Middle frontal gyrus (tissue), 1 donor: ENCODE results near the gene ZNF280B.
"Not testable (repeated sequence)": the region's sequence is repeated elsewhere in the genome, so short reads cannot be mapped to it uniquely, and the experiment has no call there.

Experiments used
- DNase-seq: peaks from one replicate; pipeline ENCODE4 v3.0.0-alpha.2; 2015; ENCODE audit warnings: low spot score; ENCODE audit errors: extremely low spot score

ZNF280B gene

GRCh38 chr22:22464541-22465054 lies 43.9 kb downstream of the ZNF280B start:
- DNase-seq, result no peak

GRCh38 chr22:22463855-22464540 lies 44.5 kb downstream of the ZNF280B start:
- DNase-seq, result peak; percentile 60

GRCh38 chr22:22462813-22463567 lies 45.6 kb downstream of the ZNF280B start:
- DNase-seq, result no peak

GRCh38 chr22:22461583-22461982 lies 47.0 kb downstream of the ZNF280B start:
- DNase-seq, result no peak

- no peak for DNase-seq
Measured at GRCh38 chr22:22461111-22461510, 47.4 kb downstream of the ZNF280B start.

GRCh38 chr22:22460635-22461034 lies 47.9 kb downstream of the ZNF280B start:
- DNase-seq, result no peak

- DNase-seq, result no peak
Measured at GRCh38 chr22:22460060-22460459, 48.5 kb downstream of the ZNF280B start.

GRCh38 chr22:22458896-22459588 lies 49.5 kb downstream of the ZNF280B start:
- no peak for DNase-seq

GRCh38 chr22:22458387-22458786 lies 50.2 kb downstream of the ZNF280B start:
- DNase-seq, result no peak

- DNase-seq, result no peak
Measured at GRCh38 chr22:22454997-22455396, 53.5 kb downstream of the ZNF280B start.

GRCh38 chr22:22452996-22453686 lies 55.4 kb downstream of the ZNF280B start:
- DNase-seq, result no peak

- DNase-seq, result no peak
Measured at GRCh38 chr22:22452211-22452610, 56.3 kb downstream of the ZNF280B start.

- DNase-seq, result no peak
Measured at GRCh38 chr22:22450343-22450839, 58.2 kb downstream of the ZNF280B start.

- no peak for DNase-seq
Measured at GRCh38 chr22:22449819-22450218, 58.7 kb downstream of the ZNF280B start.

- no peak for DNase-seq
Measured at GRCh38 chr22:22446517-22446916, 62.0 kb downstream of the ZNF280B start.

GRCh38 chr22:22444007-22444589 lies 64.4 kb downstream of the ZNF280B start:
- not testable (repeated sequence) for DNase-seq

- DNase-seq, result no peak
Measured at GRCh38 chr22:22442928-22443709, 65.4 kb downstream of the ZNF280B start.

- not testable (repeated sequence) for DNase-seq
Measured at GRCh38 chr22:22441626-22442025, 66.9 kb downstream of the ZNF280B start.

- no peak for DNase-seq
Measured at GRCh38 chr22:22440188-22440587, 68.4 kb downstream of the ZNF280B start.
